Calu3 (cell line): ENCODE results near the gene HDHD5. TPM values are rescaled to one million over a fixed set of nuclear protein-coding genes. Genes with fewer than 3 reads are reported as not detected.

ENCODE experiments used
- BruUV-seq: library from RNA; stranded (reverse); fragments of 400-500 nt; replicated peaks from 2 replicates; lab custom pipeline; 2021; lab: Mats Ljungman, UMichigan
- CTCF ChIA-PET: fragments of 300-600 bp; sonication (Branson Sonifier 250); formaldehyde crosslinking; loops from one replicate; lab custom pipeline; 2022; ENCODE audit warnings: antibody characterized with exemption; lab: Charles Lee
- DNase-seq: peaks from one replicate; pipeline ENCODE4 v3.0.0; 2022
- H3K27ac Mint-ChIP-seq: one replicate; pipeline ENCODE4 v1.8.0; 2022; ENCODE audit warnings: mixed read lengths; ENCODE audit not compliant: unreplicated experiment
- H3K27me3 Mint-ChIP-seq: one replicate; pipeline ENCODE4 v1.8.0; 2022; ENCODE audit warnings: mixed read lengths; ENCODE audit not compliant: unreplicated experiment
- H3K36me3 Mint-ChIP-seq: one replicate; pipeline ENCODE4 v1.8.0; 2022; ENCODE audit warnings: mild to moderate bottlenecking, moderate library complexity, mixed read lengths; ENCODE audit not compliant: insufficient read depth, unreplicated experiment
- H3K4me1 Mint-ChIP-seq: one replicate; pipeline ENCODE4 v1.8.0; 2022; ENCODE audit warnings: mild to moderate bottlenecking, low read depth, mixed read lengths; ENCODE audit not compliant: unreplicated experiment
- H3K4me3 Mint-ChIP-seq: one replicate; pipeline ENCODE4 v1.8.0; 2022; ENCODE audit warnings: mild to moderate bottlenecking, low read depth, moderate library complexity, mixed read lengths; ENCODE audit not compliant: unreplicated experiment
- H3K9me3 Mint-ChIP-seq: one replicate; pipeline ENCODE4 v1.8.0; 2022; ENCODE audit warnings: low read depth, mixed read lengths; ENCODE audit not compliant: unreplicated experiment
- CTCF ChIP-seq: fragments of 200-600 bp; IDR thresholded peaks from one replicate; pipeline ENCODE4 v1.8.0; 2022; ENCODE audit warnings: antibody characterized with exemption; ENCODE audit not compliant: unreplicated experiment
- intact Hi-C: fragments of 100-400 bp; cut with micrococcal nuclease; formaldehyde crosslinking; loops from one replicate; pipeline ENCODE4 v1.10.0; 2022; ENCODE audit not compliant: unreplicated experiment
- total RNA-seq: library from RNA; stranded (reverse); gene quantifications from 2 replicates; pipeline ENCODE4 v1.2.3, GENCODE V29; 2022

HDHD5 gene
- total RNA-seq, 1 experiment from 2014 or later, result 44.4 TPM

- Mint-ChIP-seq H3K4me1 (no peaks in the 10 kb centered on the region), H3K36me3 (peaks cover 11% of the 10 kb centered on the region), H3K4me3 (no peak overlapping the region), H3K27me3 (no peaks in the 10 kb centered on the region), H3K27ac (no peak overlapping the region), H3K9me3 (no peaks in the 10 kb centered on the region)
- intact Hi-C loops, result no loop called here
- BruUV-seq, result no TSS peak
- no peak for DNase-seq
- TF ChIP-seq CTCF, result no peak
- CTCF ChIA-PET, result interaction anchor here (0.6 kb wide), 2 partner anchors 17 to 26 kb away, joined by 3 to 5 read pairs; no protein-coding TSS in a partner anchor
These were observed 23.8 kb downstream of the HDHD5 start for GRCh38 chr22:17135153-17135760.

- H3K4me1 Mint-ChIP-seq, result no peaks in the 10 kb centered on the region
- no peak for TF ChIP-seq CTCF
- CTCF ChIA-PET, result interaction anchor here (1.1 kb wide), 1 partner anchor 11 kb away, joined by 3 read pairs; no protein-coding TSS in a partner anchor
These were observed 25.9 kb downstream of the HDHD5 start for GRCh38 chr22:17133137-17133536.

GRCh38 chr22:17132112-17132511 lies 27.0 kb downstream of the HDHD5 start:
- Mint-ChIP-seq H3K4me1 (no peaks in the 10 kb centered on the region), H3K4me3 (no peak overlapping the region), H3K27me3 (no peaks in the 10 kb centered on the region), H3K36me3 (peaks cover 10% of the 10 kb centered on the region), H3K9me3 (no peaks in the 10 kb centered on the region), H3K27ac (no peak overlapping the region)
- CTCF ChIA-PET, result no interaction called here
- no peak for DNase-seq
- BruUV-seq, result no TSS peak
- TF ChIP-seq CTCF, result no peak
- intact Hi-C loops, result no loop called here

More at GRCh38 chr22:17133137-17133536, 25.9 kb downstream of the HDHD5 start:
- Mint-ChIP-seq H3K27me3 (no peaks in the 10 kb centered on the region), H3K27ac (no peak overlapping the region), H3K9me3 (no peaks in the 10 kb centered on the region), H3K36me3 (peaks cover 10% of the 10 kb centered on the region), H3K4me3 (no peak overlapping the region)
- DNase-seq, result no peak
- intact Hi-C loops, result no loop called here
- BruUV-seq, result no TSS peak

GRCh38 chr22:17131686-17132085 lies 27.4 kb downstream of the HDHD5 start:
- H3K27ac Mint-ChIP-seq, result no peak overlapping the region
- H3K27me3 Mint-ChIP-seq, result no peaks in the 10 kb centered on the region
- H3K4me1 Mint-ChIP-seq, result no peaks in the 10 kb centered on the region
- no peak overlapping the region for H3K4me3 Mint-ChIP-seq
- H3K9me3 Mint-ChIP-seq, result no peaks in the 10 kb centered on the region
- intact Hi-C loops, result no loop called here
- peaks cover 10% of the 10 kb centered on the region for H3K36me3 Mint-ChIP-seq
- BruUV-seq, result no TSS peak
- CTCF ChIA-PET, result no interaction called here
- no peak for DNase-seq
- no peak for TF ChIP-seq CTCF
